Activated CD8-positive, alpha-beta memory T cell treated with anti-CD3 and anti-CD28 coated beads, Interleukin-2, amount 10 ng/mL, durations not matched to agents 7 days and 5 days (primary cell): Measurements from ENCODE around the gene TUBA4B. TPM values are rescaled to one million over a fixed set of nuclear protein-coding genes. Genes with fewer than 3 reads are reported as not detected.
A peak's percentile ranks its signal among the peaks of the same experiment; 100 is the strongest.

Experiments used
- ATAC-seq: fragments of 150-1000 bp; cut with Tn5 transposase; one replicate; pipeline ENCODE4 v1.10.0; 2021; ENCODE audit warnings: moderate library complexity
- CTCF ChIA-PET: fragments of 350-600 bp; sonication (Branson Sonifier 250); formaldehyde crosslinking; loops from one replicate; lab custom pipeline; 2021; ENCODE audit warnings: antibody characterized with exemption; lab: Charles Lee
- DNase-seq: peaks from one replicate; pipeline ENCODE4 v3.0.0-alpha.2; 2020
- H3K27ac Mint-ChIP-seq: one replicate; pipeline ENCODE4 v1.8.0; 2021; ENCODE audit warnings: mild to moderate bottlenecking, mixed read lengths
- H3K27me3 Mint-ChIP-seq: one replicate; pipeline ENCODE4 v1.8.0; 2021; ENCODE audit warnings: mixed read lengths
- H3K36me3 Mint-ChIP-seq: one replicate; pipeline ENCODE4 v1.8.0; 2021; ENCODE audit warnings: mild to moderate bottlenecking, mixed read lengths
- H3K4me1 Mint-ChIP-seq: one replicate; pipeline ENCODE4 v1.8.0; 2021; ENCODE audit warnings: mixed read lengths
- H3K4me3 Mint-ChIP-seq: one replicate; pipeline ENCODE4 v1.8.0; 2021; ENCODE audit warnings: mild to moderate bottlenecking, moderate library complexity, mixed read lengths
- H3K9me3 Mint-ChIP-seq: one replicate; pipeline ENCODE4 v1.8.0; 2022; ENCODE audit warnings: low read depth, mixed read lengths
- total RNA-seq, 2 experiments: library from RNA; stranded (reverse); gene quantifications; one replicate each; pipeline ENCODE4 v1.2.3, GENCODE V29; 2021

TUBA4B gene
- total RNA-seq, result not detected

GRCh38 chr2:219252900-219253752 is at the start of gene TUBA4B:
Gene TUBA4B (plus strand): TSS chr2:219253243. CDS start chr2:219253408, 165 bp downstream.
- ATAC-seq, result peak; percentile 31
- peaks cover 51% of the 10 kb centered on the region for H3K4me1 Mint-ChIP-seq
- CTCF ChIA-PET, result interaction anchor here (0.8 to 6.4 kb wide), 9 partner anchors 8 to 50 kb away, joined by 3 to 73 read pairs (median 9); partner anchors contain the start of genes ABCB6, ANKZF1, ATG9A and DNAJB2

GRCh38 chr2:219204425-219205164 is 48.4 kb upstream of the TUBA4B start:
- Mint-ChIP-seq H3K27ac (no peak overlapping the region), H3K9me3 (peaks cover 8% of the 10 kb centered on the region), H3K4me3 (no peak overlapping the region), H3K4me1 (peaks cover 45% of the 10 kb centered on the region), H3K36me3 (peaks cover 22% of the 10 kb centered on the region), H3K27me3 (no peaks in the 10 kb centered on the region)
- CTCF ChIA-PET, result interaction anchor here (0.7 to 6.9 kb wide), 2 partner anchors 28 to 33 kb away, joined by 3 to 65 read pairs; partner anchors contain the start of genes CNPPD1 and SLC23A3
- no peak for ATAC-seq
- no peak for DNase-seq

More at GRCh38 chr2:219252900-219253752, at the start of gene TUBA4B:
- H3K9me3 Mint-ChIP-seq, result no peaks in the 10 kb centered on the region
- peak within 1 kb of the TSS; percentile 97 for H3K27ac Mint-ChIP-seq
- peaks cover 45% of the 10 kb centered on the region for H3K36me3 Mint-ChIP-seq
- H3K4me3 Mint-ChIP-seq, result peak within 1 kb of the TSS; percentile 99
- no peaks in the 10 kb centered on the region for H3K27me3 Mint-ChIP-seq
- DNase-seq, result peak; percentile 85

- no peak overlapping the region for H3K27ac Mint-ChIP-seq
- H3K4me3 Mint-ChIP-seq, result no peak overlapping the region
- H3K4me1 Mint-ChIP-seq, result peaks cover 47% of the 10 kb centered on the region
- CTCF ChIA-PET, result interaction anchor here (2.2 to 6.9 kb wide), 2 partner anchors 16 to 33 kb away, joined by 9 to 65 read pairs; partner anchors contain the start of gene SLC23A3
- H3K9me3 Mint-ChIP-seq, result peaks cover 8% of the 10 kb centered on the region
- H3K27me3 Mint-ChIP-seq, result no peaks in the 10 kb centered on the region
- ATAC-seq, result no peak
- DNase-seq, result no peak
- peaks cover 23% of the 10 kb centered on the region for H3K36me3 Mint-ChIP-seq
Observed at GRCh38 chr2:219205165-219205538, 47.9 kb upstream of the TUBA4B start.

GRCh38 chr2:219205981-219206327 is 47.1 kb upstream of the TUBA4B start:
- Mint-ChIP-seq H3K27ac (peak overlapping the region; percentile 93), H3K27me3 (no peaks in the 10 kb centered on the region), H3K36me3 (peaks cover 25% of the 10 kb centered on the region), H3K4me1 (peaks cover 49% of the 10 kb centered on the region), H3K4me3 (peak overlapping the region; percentile 81), H3K9me3 (peaks cover 6% of the 10 kb centered on the region)
- no peak for DNase-seq
- no peak for ATAC-seq
- CTCF ChIA-PET, result interaction anchor here (0.6 to 6.9 kb wide), 14 partner anchors 11 to 89 kb away, joined by 3 to 65 read pairs (median 6); partner anchors contain the start of genes ABCB6, CNPPD1, DNAJB2 and NHEJ1

GRCh38 chr2:219206328-219207133 is 46.5 kb upstream of the TUBA4B start, which contains the start of gene ZFAND2B:
Gene ZFAND2B (plus strand): TSS chr2:219206782. CDS start chr2:219206988, 206 bp downstream.
- Mint-ChIP-seq H3K27ac (peak within 1 kb of the TSS; percentile 93), H3K36me3 (peaks cover 26% of the 10 kb centered on the region), H3K4me1 (peaks cover 53% of the 10 kb centered on the region), H3K4me3 (peak within 1 kb of the TSS; percentile 81), H3K27me3 (no peaks in the 10 kb centered on the region), H3K9me3 (peaks cover 5% of the 10 kb centered on the region)
- CTCF ChIA-PET, result interaction anchor here (0.6 to 6.9 kb wide), 15 partner anchors 10 to 89 kb away, joined by 3 to 65 read pairs (median 6); partner anchors contain the start of genes ABCB6, CNPPD1, DNAJB2 and NHEJ1
- peak; percentile 95 for ATAC-seq
- DNase-seq, result peak; percentile 96

GRCh38 chr2:219207134-219207883 is 45.7 kb upstream of the TUBA4B start:
- CTCF ChIA-PET, result interaction anchor here (0.6 to 6.9 kb wide), 17 partner anchors 9 to 88 kb away, joined by 3 to 65 read pairs (median 7); partner anchors contain the start of genes ABCB6, CNPPD1, DNAJB2 and NHEJ1
- DNase-seq, result no peak
- Mint-ChIP-seq H3K4me3 (peak overlapping the region; percentile 81), H3K4me1 (peaks cover 56% of the 10 kb centered on the region), H3K27me3 (no peaks in the 10 kb centered on the region), H3K36me3 (peaks cover 28% of the 10 kb centered on the region), H3K27ac (peak overlapping the region; percentile 93), H3K9me3 (peaks cover 5% of the 10 kb centered on the region)
- no peak for ATAC-seq

GRCh38 chr2:219207884-219208740 is 44.9 kb upstream of the TUBA4B start:
- Mint-ChIP-seq H3K36me3 (peaks cover 27% of the 10 kb centered on the region), H3K4me1 (peaks cover 56% of the 10 kb centered on the region), H3K9me3 (peaks cover 5% of the 10 kb centered on the region), H3K4me3 (peak overlapping the region; percentile 81), H3K27me3 (no peaks in the 10 kb centered on the region), H3K27ac (peak overlapping the region; percentile 93)
- CTCF ChIA-PET, result interaction anchor here (1.0 to 6.9 kb wide), 8 partner anchors 27 to 87 kb away, joined by 3 to 65 read pairs (median 14); partner anchors contain the start of genes CNPPD1, DNAJB2 and SLC23A3
- ATAC-seq, result no peak
- no peak for DNase-seq

GRCh38 chr2:219209236-219210195 is 43.5 kb upstream of the TUBA4B start:
- Mint-ChIP-seq H3K4me3 (peak overlapping the region; percentile 81), H3K36me3 (peaks cover 27% of the 10 kb centered on the region), H3K27ac (peak overlapping the region; percentile 93), H3K27me3 (no peaks in the 10 kb centered on the region), H3K9me3 (peaks cover under 1% of the 10 kb centered on the region), H3K4me1 (peaks cover 58% of the 10 kb centered on the region)
- DNase-seq, result no peak
- ATAC-seq, result no peak
- CTCF ChIA-PET, result interaction anchor here (1.2 to 6.9 kb wide), 7 partner anchors 29 to 86 kb away, joined by 3 to 65 read pairs (median 16); partner anchors contain the start of genes CNPPD1, DNAJB2 and SLC23A3

- Mint-ChIP-seq H3K9me3 (no peaks in the 10 kb centered on the region), H3K4me3 (no peak overlapping the region), H3K27me3 (no peaks in the 10 kb centered on the region), H3K27ac (peak overlapping the region; percentile 93), H3K4me1 (peaks cover 60% of the 10 kb centered on the region), H3K36me3 (peaks cover 26% of the 10 kb centered on the region)
- CTCF ChIA-PET, result interaction anchor here (1.4 to 7.9 kb wide), 9 partner anchors 20 to 181 kb away, joined by 3 to 92 read pairs (median 19); partner anchors contain the start of genes ANKZF1, ATG9A, CNPPD1 and NHEJ1
- ATAC-seq (no peak), DNase-seq (no peak)
Observed at GRCh38 chr2:219210196-219210885, 42.7 kb upstream of the TUBA4B start.
